ENCODE results near the gene HLA-DQB1. TPM values are rescaled to one million over a fixed set of nuclear protein-coding genes. Genes with fewer than 3 reads are reported as not detected.

Gene HLA-DQB1
- total RNA-seq, 6 experiments from 2014 or later, result 0.33 to 14.7 (median 1.7) TPM; not detected in 1

DNA sequence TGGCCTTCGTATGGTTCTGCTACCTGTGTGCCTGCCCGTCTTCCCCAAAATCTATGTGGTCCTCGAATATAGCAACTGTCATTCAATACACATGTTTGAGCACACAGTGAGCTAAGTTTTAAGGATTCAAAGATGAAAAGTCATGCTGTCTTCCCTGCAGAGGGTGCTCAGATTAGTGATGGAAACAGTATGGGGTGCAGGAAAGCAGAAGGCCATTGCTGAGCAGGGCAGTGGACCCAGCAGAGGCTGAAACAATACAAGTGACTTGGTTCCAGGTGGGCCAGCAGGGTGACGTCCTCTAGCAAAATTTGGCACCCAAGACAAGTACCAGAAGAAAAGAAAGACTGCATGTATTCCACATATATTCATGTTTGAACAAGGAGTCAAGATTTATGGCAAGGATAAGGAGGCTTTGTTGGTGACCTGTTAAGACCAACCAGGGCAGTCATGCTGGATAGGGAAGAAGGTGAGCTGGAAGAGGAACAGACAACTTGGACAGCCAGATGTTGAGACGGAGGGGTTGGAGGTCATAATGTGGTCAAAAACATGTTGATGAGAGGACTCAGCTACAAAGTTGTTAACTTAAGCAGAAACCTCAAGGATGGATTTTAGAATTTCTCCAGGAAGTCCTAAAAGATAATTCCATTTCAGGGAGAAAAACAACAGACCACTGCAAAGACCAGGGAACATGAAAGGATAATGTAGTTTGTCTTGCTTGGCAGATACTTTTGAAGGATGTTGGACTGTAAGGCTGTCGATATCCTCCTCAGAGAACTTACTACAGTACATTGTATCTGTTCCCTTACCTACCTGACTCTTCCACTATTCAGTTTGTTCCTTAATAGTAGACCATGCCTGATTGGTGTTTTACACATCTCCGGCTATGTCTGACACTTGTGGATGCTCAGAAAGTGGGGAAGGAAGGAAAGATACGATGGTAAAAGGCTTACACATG is 26.7 kb downstream of the HLA-DQB1 start:
- Histone ChIP-seq H3K27me3 (no peaks in the 10 kb centered on the region), H3K4me1 (no peaks in the 10 kb centered on the region), H3K4me3 (no peak overlapping the region), H3K36me3 (no peaks in the 10 kb centered on the region), H3K27ac (no peak overlapping the region), H3K9me3 (no peaks in the 10 kb centered on the region)
- DNase-seq (no peak), ATAC-seq (no peak)
- TF ChIP-seq POLR2A (IDR thresholded peaks at IDR 0.05) (no peak), CTCF (IDR thresholded peaks at IDR 0.05) (no peak)
- 3% methylated on average over 8 of the region's 8 CpGs for WGBS (ENCODE audit: insufficient coverage, low coverage, low lambda C conversion rate, missing lambda C conversion rate)
- intact Hi-C loops (cut with DNase I), result no loop called here

- DNase-seq, result no peak
- Histone ChIP-seq H3K36me3 (no peaks in the 10 kb centered on the region), H3K4me1 (no peaks in the 10 kb centered on the region), H3K27me3 (no peaks in the 10 kb centered on the region), H3K27ac (no peak overlapping the region), H3K9me3 (no peaks in the 10 kb centered on the region), H3K4me3 (no peak overlapping the region)
- intact Hi-C loops (cut with DNase I), result no loop called here
- 14% methylated on average over 2 of the region's 9 CpGs for WGBS (ENCODE audit: insufficient coverage, low coverage, low lambda C conversion rate, missing lambda C conversion rate)
- TF ChIP-seq POLR2A (IDR thresholded peaks at IDR 0.05), result no peak
- no peak for TF ChIP-seq CTCF (IDR thresholded peaks at IDR 0.05)
- no peak for ATAC-seq
These were observed 27.8 kb downstream of the HLA-DQB1 start for GRCh38 chr6:32638532-32639219.

- WGBS (ENCODE audit: insufficient coverage, low coverage, low lambda C conversion rate, missing lambda C conversion rate), result 54% methylated on average over 1 of the region's 3 CpGs
- Histone ChIP-seq H3K36me3 (no peaks in the 10 kb centered on the region), H3K27ac (no peak overlapping the region), H3K4me3 (peak overlapping the region in 1 of 3 donors; percentile 19), H3K9me3 (no peaks in the 10 kb centered on the region), H3K27me3 (no peaks in the 10 kb centered on the region), H3K4me1 (no peaks in the 10 kb centered on the region)
- intact Hi-C loops (cut with DNase I), result no loop called here
- DNase-seq, result no peak
- ATAC-seq, result no peak
- TF ChIP-seq POLR2A (IDR thresholded peaks at IDR 0.05), result no peak
- no peak for TF ChIP-seq CTCF (IDR thresholded peaks at IDR 0.05)
These were observed 28.6 kb downstream of the HLA-DQB1 start for GRCh38 chr6:32637883-32638282.

DNA sequence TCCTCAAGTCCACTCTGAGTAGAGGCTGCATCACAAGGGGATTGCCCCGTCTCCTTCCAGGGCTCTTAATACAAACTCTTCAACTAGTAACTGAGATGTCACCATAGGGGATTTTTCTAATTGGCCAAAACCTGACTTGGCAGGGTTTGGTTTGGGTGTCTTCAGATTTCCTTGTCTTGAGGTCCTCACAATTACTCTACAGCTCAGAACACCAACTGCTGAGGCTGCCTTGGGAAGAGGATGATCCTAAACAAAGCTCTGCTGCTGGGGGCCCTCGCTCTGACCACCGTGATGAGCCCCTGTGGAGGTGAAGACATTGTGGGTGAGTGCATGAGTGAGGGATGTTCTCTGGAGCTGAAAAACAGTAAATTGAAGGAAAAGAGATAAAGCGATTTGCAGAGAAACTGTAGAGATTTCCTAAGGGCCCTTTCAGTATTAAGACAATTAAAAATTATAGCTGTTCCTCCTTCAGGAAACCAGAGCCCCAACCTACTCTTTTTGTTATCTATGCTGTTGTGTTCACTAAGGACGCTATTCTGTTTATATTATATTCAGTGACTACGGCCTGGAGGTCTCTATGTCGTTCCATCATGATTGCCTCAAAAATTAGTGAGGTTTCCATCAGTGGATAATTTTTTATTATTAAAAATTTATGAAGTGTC is 29.1 kb downstream of the HLA-DQB1 start, which contains the start of gene HLA-DQA1:
HLA-DQA1 (plus strand) TSS at position 188 of the 662 bp plus-strand sequence; CDS start at position 241, 53 bp downstream.
- Histone ChIP-seq H3K27me3 (no peaks in the 10 kb centered on the region), H3K9me3 (no peaks in the 10 kb centered on the region), H3K4me1 (no peaks in the 10 kb centered on the region), H3K36me3 (no peaks in the 10 kb centered on the region), H3K27ac (no peak within 1 kb of the TSS), H3K4me3 (peak within 1 kb of the TSS in 1 of 3 donors; percentile 19)
- TF ChIP-seq POLR2A (IDR thresholded peaks at IDR 0.05) (no peak), CTCF (IDR thresholded peaks at IDR 0.05) (no peak)
- intact Hi-C loops (cut with DNase I), result no loop called here
- whole genome bisulfite sequencing (ENCODE audit: insufficient coverage, low coverage, low lambda C conversion rate, missing lambda C conversion rate), result 10% methylated on average over 7 of the region's 7 CpGs
- DNase-seq (no peak), ATAC-seq (peak; percentile 65 to 88 (median 74))

All from right lobe of liver (tissue), 6 donors.